ENCODE data around the gene VTN. TPM values are rescaled to one million over a fixed set of nuclear protein-coding genes. Genes with fewer than 3 reads are reported as not detected.

Gene VTN
- total RNA-seq, 2 experiments from 2014 or later = 0.16 to 0.17 TPM

- ChIA-PET CTCF (no interaction called here), POLR2A (no interaction called here)
- Mint-ChIP-seq H3K27me3 (no peaks in the 10 kb centered on the region), H3K27ac (no peak overlapping the region), H3K4me3 (no peak overlapping the region), H3K9me3 (no peaks in the 10 kb centered on the region), H3K4me1 (ENCODE audit: low read depth) (peaks cover 10% of the 10 kb centered on the region), H3K36me3 (ENCODE audit: low read depth) (peaks cover 32% of the 10 kb centered on the region)
- Histone ChIP-seq H3K27me3 (ENCODE audit: control insufficient read depth in 1 of 2, insufficient read depth in 2 of 2, low read length in 2 of 2) (no peaks in the 10 kb centered on the region), H3K4me3 (ENCODE audit: low read length) (no peak overlapping the region), H3K27ac (ENCODE audit: low read depth in 1 of 2, low read length in 2 of 2) (no peak overlapping the region), H3K9me3 (ENCODE audit: control insufficient read depth in 1 of 2, insufficient read depth in 1 of 2, low read length in 2 of 2) (no peaks in the 10 kb centered on the region), H3K4me1 (ENCODE audit: insufficient read depth, low read length) (peaks cover 6% of the 10 kb centered on the region), H3K36me3 (ENCODE audit: insufficient read depth, low read length) (peaks cover 17% of the 10 kb centered on the region)
- intact Hi-C loops (cut with DNase I, micrococcal nuclease) = no loop called here
- DNase-seq = no peak
- no peak for TF ChIP-seq CTCF (IDR thresholded peaks at IDR 0.05)
- no peak for ATAC-seq (ENCODE audit: poor library complexity)
Observed at GRCh38 chr17:28324267-28324745, 45.8 kb downstream of the VTN start.

GRCh38 chr17:28320215-28321061 is 49.7 kb downstream of the VTN start:
- no peak for TF ChIP-seq CTCF (IDR thresholded peaks at IDR 0.05)
- intact Hi-C loops (cut with DNase I, micrococcal nuclease) = no loop called here
- no peak overlapping the region for H3K27ac ChIP-seq (ENCODE audit: low read depth in 1 of 2, low read length in 2 of 2)
- H3K27me3 ChIP-seq (ENCODE audit: control insufficient read depth in 1 of 2, insufficient read depth in 2 of 2, low read length in 2 of 2) = no peaks in the 10 kb centered on the region
- H3K36me3 ChIP-seq (ENCODE audit: insufficient read depth, low read length) = no peaks in the 10 kb centered on the region
- CTCF ChIA-PET = interaction anchor here (2.6 kb wide), 1 partner anchor 15 kb away, joined by 15 read pairs; the partner anchor contains the start of genes IFT20 and TNFAIP1
- Mint-ChIP-seq H3K4me3 (peak overlapping the region; percentile 96), H3K36me3 (ENCODE audit: low read depth) (no peaks in the 10 kb centered on the region), H3K4me1 (ENCODE audit: low read depth) (peaks cover 24% of the 10 kb centered on the region), H3K27me3 (no peaks in the 10 kb centered on the region), H3K27ac (no peak overlapping the region), H3K9me3 (no peaks in the 10 kb centered on the region)
- no peaks in the 10 kb centered on the region for H3K9me3 ChIP-seq (ENCODE audit: control insufficient read depth in 1 of 2, insufficient read depth in 1 of 2, low read length in 2 of 2)
- peaks cover 20% of the 10 kb centered on the region for H3K4me1 ChIP-seq (ENCODE audit: insufficient read depth, low read length)
- no peak overlapping the region for H3K4me3 ChIP-seq (ENCODE audit: low read length)
- no peak for DNase-seq
- POLR2A ChIA-PET = interaction anchor here (2.8 to 4.2 kb wide), 2 partner anchors 11 to 15 kb away, joined by 7 to 28 read pairs; partner anchors contain the start of genes IFT20 and TNFAIP1
- ATAC-seq (ENCODE audit: poor library complexity) = no peak

DNA sequence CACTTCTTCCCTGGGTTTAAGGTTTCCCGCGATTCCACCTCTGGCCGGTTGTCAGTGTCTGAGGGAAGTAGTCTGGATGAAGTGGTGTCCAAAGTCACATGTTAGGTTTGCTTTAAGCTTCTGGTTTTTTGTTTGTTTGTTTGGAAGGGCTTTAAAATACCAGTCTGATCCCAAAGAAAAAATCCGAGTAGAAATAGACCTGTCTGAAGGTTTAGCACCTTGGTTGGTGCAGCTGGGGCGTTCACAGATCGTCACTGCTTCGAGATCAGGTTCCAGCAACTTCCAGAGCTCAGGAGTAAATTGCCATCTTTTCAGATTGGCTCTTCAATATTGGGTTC is 50.5 kb downstream of the VTN start:
- DNase-seq (no peak), ATAC-seq (ENCODE audit: poor library complexity) (no peak)
- CTCF ChIA-PET = interaction anchor here (0.6 to 2.6 kb wide), 3 partner anchors 16 to 36 kb away, joined by 3 to 15 read pairs (median 3); partner anchors contain the start of genes IFT20 and TNFAIP1
- POLR2A ChIA-PET = interaction anchor here (0.9 to 4.2 kb wide), 6 partner anchors 12 to 632 kb away, joined by 3 to 28 read pairs (median 6); partner anchors contain the start of genes IFT20, PHF12, POLDIP2 and SARM1
- Mint-ChIP-seq H3K27me3 (no peaks in the 10 kb centered on the region), H3K36me3 (ENCODE audit: low read depth) (no peaks in the 10 kb centered on the region), H3K27ac (peak overlapping the region; percentile 79), H3K4me3 (peak overlapping the region; percentile 96), H3K9me3 (no peaks in the 10 kb centered on the region), H3K4me1 (ENCODE audit: low read depth) (peaks cover 24% of the 10 kb centered on the region)
- no peaks in the 10 kb centered on the region for H3K9me3 ChIP-seq (ENCODE audit: control insufficient read depth in 1 of 2, insufficient read depth in 1 of 2, low read length in 2 of 2)
- peaks cover 20% of the 10 kb centered on the region for H3K4me1 ChIP-seq (ENCODE audit: insufficient read depth, low read length)
- no peaks in the 10 kb centered on the region for H3K27me3 ChIP-seq (ENCODE audit: control insufficient read depth in 1 of 2, insufficient read depth in 2 of 2, low read length in 2 of 2)
- intact Hi-C loops (cut with DNase I, micrococcal nuclease) = loop anchor here (1.0 to 5.0 kb wide), 4 partner anchors 16 to 277 kb away; partner anchors contain the start of genes IFT20 (in 2 of the 2), TNFAIP1 (in 2 of the 2), NLK (in 1 of the 2) and POLDIP2 (in 1 of the 2)
- TF ChIP-seq CTCF (IDR thresholded peaks at IDR 0.05) = no peak
- H3K36me3 ChIP-seq (ENCODE audit: insufficient read depth, low read length) = no peaks in the 10 kb centered on the region
- H3K4me3 ChIP-seq (ENCODE audit: low read length) = peak overlapping the region; percentile 73
- H3K27ac ChIP-seq (ENCODE audit: low read depth in 1 of 2, low read length in 2 of 2) = no peak overlapping the region

Measured in CD4-positive, alpha-beta T cell (primary cell).